Brain pericyte (primary cell): ENCODE results near the gene ABHD16B.
"Not testable (repeated sequence)": the region's sequence is repeated elsewhere in the genome, so short reads cannot be mapped to it uniquely, and the experiment has no call there.

ENCODE experiments used
- DNase-seq: peaks from one replicate; pipeline ENCODE4 v3.0.0-alpha.2; 2012; ENCODE audit warnings: low read depth, low spot score

ABHD16B gene

DNA sequence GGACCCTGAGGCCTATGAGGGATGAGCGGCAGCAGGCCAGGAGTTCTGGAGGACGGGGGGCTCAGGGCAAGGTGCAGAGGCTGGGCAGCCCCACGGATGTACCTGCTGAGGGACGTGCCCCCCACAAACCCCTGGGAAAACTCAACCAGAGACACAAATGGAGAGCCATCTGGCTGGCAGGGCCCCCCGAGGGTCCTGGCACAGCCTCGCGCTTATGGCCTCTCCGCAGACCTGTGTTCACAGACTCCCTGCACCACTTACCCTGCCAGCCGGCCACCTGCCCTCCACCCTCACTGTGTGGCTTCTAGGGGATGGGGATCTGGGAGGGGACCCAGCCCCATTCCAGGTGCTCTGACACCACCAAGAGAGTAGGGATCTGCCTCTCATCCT lies 26.8 kb upstream of the ABHD16B start:
- DNase-seq: no peak

DNA sequence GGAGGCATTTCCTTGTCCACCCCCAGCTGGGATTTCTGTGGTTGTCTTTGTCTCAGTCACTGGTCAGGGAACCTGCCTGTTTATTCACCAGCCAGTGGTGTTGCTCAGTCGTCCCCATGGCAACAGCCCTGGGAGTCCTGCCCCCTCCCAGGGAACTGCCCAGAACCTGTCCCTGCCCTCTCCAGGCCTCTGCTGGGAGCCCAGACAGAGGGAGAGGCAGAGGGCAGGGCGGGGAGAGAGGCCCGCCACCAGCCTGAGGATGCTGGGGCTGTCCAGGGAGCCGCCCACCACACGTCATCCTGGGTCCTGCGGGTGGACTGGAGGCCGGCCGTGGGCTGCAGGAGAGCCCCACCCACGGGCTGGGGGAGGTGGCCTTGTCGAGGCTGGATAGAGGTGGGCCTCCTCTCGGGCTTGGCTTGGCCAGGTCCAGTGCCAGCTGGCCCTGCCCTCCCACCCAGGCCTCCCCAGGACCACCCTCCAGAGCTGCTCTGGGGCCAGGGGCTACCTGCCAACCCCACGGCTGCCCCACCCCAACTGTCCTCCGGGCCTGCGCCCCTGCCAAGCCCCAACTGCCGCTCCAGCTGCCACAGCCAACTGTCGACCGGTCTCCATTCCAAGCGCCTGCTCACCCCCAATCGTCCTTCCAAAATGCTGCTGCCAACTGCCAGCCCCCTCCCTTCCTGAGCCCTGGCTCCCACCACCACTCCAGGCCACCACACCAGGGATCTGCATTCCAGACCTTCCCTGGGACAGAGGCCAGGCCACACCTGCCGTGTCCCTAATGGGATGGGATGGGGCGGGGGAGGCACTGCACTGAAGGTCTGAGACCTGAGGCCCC lies 26.1 kb upstream of the ABHD16B start:
- DNase-seq: peak; percentile 79

DNA sequence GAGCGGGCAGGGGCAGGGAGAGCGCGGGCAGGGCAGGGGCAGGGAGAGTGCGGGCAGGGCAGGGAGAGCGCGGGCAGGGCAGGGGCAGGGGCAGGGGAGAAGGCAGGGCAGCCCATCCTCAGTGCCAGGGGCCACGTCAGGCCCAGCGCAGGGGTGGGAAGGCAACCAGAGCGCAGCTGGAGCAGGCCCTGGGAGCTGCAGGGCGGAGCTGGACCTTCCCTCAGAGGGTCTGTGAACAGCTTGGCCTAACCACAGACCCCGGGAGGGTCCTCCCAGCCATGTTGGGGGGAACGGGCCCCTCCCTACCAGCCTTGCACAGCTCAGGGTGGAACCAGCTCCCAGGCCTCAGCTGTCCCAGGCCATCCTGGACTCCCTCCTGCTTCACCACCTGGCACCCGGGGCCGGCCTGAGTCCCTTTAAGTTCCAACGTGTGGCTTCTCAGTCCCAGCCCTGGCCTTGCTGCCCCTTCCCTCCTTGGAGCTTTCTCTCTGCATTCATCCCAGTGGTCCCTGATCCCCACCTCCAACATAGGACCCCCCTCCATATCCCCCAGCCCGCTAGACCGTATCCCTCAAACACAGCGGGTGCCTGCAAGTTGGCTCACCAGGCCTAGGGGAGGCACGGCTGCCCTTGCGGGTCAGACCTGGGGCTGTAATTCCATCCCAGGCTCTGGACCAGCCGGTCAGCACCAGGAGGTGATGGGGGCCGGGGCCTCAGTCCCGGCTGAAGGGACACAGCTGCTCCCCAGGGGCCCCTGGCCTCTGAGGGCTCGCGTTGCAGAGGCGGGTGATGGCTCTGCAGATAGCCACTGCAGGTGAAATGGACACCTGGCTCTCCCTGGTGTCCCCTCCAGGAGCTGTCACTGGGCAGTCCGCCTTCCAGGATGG lies 24.6 kb upstream of the ABHD16B start:
- DNase-seq: no peak

DNA sequence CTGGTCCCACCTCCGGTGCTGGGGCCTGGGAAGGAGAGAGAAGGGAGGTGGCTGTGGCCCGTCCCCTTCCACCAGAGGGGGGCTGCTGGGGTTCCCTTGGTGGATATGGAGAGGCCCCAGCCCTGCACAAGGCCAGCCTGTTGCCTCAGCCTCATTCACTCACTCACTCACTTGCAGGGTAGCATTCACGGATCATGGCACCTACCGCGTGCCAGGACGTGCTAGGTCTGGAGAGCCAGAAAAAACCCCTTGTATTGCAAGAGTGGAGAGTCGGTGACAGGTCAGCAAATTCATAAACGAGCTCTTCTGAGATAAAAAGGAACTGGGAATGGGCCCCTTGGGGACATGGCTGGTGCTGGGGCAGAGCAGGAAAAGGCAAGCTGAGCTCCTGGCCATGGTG lies 23.8 kb upstream of the ABHD16B start:
- no peak for DNase-seq

DNA sequence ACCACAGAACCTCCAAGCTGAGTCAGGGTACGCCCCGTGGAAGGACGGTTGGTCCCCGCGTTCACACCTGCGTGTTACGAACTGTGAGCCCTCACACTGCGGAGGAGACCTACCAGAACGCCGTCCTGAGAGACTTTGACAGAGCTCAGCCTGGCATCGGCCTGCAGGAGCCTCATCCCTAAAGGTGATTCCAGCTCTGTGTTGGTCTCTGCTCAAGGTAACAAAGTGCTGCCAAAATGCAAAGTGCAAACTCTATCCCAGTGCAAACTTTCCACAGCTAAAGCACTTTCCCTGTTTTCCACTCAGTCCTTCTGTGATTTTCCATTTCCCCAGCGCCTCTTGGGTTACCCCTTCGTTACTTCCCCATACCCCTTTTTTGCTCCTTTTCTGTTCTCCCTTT lies 21.7 kb upstream of the ABHD16B start:
- no peak for DNase-seq

DNA sequence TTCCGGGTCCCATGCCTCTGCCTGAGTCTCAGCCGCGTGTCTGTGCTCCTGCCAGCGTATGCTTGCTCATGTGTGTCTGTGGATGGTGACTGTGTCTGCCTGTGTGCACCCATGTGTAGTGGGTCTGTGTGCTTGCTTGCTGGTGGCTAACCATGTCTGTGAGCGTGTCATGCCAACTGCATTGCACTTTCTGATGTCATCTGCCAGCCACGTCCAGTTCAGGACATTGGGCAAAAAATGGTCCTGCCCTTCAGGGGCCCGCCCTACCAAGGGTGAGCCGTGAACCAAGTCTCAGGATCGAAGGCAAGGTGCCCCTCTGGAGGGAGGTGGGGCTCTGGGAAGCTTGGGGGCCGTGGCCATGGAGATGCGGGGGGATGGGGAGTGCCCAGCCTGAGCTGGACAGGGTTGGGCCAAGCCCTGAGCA lies 20.9 kb upstream of the ABHD16B start:
- DNase-seq: no peak

DNA sequence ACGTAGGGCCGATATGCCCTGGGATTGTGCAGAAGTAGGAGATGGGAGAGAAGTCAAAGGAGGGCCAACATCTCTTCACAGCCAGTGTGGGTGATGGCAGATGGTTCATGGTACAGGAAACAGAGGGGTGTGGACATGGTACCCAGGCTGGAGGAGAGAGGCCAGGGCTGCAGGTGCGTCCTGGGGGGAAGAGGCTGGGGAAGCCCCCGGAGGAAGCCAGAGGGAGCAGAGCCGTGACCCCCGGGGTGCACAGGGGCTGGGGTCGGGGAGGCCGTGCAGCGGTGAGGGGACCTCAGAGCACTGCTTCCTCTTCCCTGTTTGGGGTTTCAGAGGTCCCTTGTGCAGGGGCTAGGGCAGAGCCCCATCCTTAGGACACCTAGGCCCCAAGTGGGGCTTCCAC lies 19.0 kb upstream of the ABHD16B start:
- DNase-seq: no peak

DNA sequence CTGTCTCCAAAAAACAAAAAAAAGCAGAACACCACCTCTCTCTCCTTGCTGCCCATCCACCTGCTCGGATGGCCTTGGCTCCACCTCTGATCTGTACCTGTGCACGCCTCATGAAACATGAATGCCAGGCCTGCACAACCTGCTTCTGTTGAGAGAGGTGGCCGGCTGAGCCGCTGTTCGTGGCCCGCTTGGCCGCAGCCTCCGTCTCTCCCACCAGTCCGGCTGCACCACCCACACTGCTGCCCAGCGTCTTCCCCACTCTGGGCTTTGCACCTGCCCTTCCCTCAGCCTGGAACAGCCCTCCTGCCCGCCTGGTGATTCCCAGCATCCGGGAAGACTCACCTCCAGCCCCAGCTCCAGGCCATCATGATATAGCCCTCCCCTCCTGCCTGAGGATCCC lies 18.1 kb upstream of the ABHD16B start:
- no peak for DNase-seq

DNA sequence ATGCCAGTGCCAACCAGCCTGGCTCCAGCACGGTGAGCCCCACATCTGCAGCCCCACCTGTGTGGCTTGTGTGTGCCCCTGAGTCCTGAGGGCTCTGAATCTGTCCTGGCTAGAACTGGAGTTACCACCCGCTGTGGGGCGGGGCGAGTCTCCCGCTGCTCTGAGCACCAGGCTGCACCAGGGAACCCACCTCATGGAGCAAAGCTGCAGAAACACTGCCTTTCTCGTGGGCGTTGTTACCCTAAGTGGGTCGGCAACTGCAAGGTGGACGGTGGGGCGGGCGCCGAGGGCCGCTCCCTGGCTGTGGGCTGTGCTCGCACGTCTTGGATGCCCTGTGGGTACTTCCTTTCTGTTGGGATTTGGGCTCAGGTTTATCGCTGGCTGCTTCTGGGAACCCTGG lies 17.5 kb upstream of the ABHD16B start:
- DNase-seq: no peak

DNA sequence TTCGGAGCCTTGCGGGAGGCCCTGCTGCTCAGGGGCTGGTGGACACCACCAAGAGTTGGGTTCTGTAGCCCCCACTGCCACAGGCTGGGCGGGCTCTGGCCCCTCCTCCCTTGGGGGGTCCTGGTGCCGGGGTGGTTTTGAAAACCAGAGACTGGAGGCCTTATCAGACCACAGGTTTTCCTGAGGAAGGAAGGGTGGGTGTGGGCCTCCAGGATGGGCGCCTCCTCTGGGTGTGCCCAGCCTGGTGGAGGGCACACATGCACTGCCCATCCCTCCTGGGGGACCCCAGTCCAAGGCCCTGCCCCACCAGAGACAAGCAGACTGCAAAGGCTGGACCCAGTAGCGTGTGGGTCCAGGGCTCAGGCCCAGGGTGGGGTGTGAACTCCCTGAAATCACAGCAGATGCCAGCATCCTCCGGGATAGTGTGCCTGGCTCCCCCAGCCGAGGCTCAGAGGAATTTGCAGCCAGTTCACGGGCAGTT lies 16.7 kb upstream of the ABHD16B start:
- DNase-seq: no peak

DNA sequence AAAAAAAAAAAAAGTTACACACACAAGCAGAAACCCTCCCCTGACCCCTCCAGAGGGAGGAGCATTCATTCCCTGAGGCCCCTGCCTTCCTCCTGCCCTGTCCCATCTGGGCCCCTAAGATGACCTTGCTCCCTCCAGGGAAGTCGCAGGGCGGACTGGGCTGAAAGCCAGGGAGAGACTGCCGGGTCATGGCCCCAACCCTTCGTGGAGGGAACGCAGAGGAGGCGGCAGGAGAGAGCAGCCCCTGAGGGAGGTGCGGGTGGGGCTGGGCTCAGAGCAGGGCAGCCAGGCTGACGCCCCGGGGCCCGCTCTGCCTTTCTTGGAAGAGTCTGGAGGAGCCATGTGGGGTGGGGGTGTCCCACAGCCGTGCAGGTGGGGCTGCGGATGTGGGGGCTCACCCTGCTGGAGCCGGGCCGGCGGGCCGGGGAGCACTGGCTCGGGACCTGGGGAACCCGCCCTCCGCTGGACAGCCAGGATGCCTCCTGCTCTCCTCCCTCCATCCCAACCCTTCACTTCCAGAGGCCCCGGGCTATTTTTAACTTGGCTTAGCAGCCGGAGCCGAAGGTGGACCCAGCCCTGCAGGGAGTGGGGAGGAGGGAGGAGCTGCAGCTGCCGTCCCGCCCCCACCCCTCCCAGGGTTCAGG lies 15.0 kb upstream of the ABHD16B start:
- no peak for DNase-seq

DNA sequence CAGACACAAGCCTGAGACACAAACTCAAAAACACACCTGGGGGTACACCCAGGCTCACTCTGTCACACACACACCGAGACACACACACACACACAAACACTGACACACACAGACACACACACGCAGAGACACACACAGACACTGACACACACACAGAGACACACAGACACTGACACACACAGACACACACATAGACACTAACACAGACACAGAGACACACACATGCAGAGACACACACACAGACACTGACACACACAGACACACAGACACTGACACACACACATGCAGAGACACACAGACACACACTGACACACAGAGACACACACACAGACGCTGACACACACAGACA lies 14.4 kb upstream of the ABHD16B start:
- no peak for DNase-seq

DNA sequence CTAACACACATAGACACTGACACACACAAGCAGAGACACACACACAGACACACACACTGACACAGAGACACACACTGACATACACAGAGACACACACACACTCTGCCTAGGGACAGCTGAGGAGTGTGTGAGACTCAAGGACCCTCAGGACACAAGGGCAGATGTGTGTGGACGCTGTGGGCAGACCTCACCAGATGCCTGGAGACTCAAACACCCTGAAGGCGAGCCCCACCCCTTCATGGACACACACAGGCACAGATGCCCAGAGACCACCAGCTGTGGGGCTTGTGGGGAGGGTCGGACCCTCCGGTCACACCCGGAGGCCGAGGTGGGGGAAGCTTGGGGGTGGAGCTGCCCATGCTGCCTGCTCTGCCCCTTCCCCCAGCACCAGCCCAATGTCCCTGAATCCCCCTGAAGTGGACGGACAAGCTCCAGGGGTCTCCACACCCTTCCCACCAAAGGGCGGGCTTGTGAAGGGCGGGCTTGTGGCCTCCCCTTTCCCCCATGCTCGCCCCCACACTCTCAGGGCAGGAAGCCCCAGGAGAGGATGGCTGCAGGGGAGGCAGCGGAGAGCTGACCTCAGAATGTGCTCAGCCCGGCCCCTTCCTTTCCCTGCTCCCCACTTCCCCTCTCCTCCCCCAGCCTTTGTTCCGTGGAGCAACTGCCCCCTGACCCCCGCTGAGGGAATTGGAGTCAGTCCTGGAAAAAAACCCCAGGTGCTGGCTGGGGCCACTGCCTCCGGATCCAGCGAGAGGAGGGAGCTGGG lies 13.9 kb upstream of the ABHD16B start:
- no peak for DNase-seq

DNA sequence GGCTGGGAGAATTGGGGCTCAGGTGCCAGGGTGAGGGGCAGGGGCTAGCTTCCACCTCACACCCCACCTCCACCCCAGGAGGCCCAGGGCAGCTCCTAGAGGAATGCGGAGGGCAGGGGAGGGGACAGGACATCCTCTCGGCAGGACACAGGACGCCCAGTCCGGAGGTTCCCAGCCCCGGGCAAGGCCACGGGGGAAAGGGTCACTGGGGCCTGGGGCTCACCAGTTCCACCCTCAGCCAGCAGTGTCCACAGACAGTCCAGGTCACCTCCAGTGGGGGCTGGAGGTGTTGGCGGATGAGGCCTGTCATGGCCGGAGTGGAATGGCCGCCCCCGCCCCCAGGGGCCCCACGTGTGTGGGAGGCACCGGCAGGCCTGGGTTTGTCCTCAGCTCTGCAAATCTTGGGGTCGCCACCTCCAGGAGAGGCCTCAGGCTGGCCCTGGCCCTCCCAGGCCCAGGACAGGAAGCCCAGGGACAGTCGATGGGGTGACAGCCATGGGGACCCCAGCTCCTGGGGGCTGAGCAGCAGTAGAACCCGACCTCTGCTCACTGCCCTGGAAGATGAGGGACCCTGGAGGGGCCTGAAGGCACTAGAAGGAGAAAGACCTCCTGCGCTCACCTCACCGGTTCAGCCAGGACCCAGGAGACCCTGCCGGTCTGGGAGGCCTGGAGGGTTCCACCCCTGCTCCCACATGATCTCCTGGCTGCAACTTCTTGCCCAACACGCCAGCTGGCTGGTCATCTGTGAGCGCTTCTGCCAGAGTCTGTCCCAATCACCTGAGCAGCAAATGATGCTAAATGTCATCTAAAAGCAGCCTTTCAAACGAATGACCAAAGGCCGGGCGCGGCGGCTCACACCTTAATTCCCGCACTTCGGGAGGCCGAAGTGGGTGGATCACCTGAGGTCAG lies 13.0 kb upstream of the ABHD16B start:
- DNase-seq: no peak

DNA sequence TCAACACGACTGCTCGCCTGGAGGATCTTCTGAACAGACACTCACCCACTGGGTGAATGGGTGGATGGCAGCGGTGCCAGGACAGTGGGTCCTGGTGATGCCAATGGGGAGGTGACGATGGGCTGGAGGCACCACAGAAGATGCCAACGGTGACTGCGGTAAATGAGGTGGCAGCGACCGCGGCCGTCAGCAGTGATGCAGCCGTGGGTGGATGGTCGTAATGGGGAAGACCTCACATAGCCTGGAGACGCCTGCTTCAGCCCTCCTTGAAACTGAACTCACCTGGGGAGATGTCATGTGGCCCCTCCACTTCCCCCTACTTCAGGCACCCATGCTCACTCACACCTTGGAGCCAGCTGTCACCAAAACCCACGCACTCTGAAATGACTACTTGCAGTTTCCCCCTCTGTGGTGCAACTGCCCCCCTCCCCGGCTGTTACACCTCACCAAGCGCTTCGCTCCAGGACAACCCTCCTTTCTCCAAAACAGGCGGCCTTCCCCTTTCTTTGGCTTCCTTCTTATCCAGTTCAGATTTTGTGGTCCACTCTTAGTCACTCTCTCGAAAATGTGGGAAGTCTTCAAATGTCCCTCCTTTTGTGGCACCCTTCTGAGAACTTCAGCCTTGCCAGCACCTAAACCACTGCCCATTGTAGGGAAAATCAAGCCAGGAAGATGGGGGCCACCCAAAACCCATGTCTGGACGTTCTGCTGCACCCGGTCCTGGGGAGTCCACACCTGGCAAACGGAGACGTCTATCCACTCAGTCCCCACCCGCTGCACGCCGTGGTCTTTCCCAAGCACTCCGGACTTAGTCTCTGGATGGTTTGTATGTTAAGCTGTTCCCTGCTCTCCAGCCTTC lies 10.4 kb upstream of the ABHD16B start:
- no peak for DNase-seq

DNA sequence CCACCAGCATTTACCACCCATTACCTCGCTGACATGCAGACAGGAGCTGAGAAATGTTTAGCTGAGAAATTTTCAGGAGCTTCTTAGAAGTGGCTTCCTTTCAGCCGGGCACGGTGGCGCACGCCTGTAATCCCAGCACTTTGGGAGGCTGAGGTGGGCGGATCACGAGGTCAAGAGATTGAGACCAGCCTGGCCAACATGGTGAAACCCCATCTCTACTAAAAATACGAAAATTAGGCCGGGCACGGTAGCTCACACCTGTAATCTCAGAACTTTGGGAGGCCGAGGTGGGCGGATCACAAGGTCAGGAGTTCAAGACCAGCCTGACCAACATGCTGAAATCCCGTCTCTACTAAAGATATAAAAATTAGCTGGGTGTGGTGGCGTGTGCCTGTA lies 9.8 kb upstream of the ABHD16B start:
- DNase-seq: not testable (repeated sequence)

DNA sequence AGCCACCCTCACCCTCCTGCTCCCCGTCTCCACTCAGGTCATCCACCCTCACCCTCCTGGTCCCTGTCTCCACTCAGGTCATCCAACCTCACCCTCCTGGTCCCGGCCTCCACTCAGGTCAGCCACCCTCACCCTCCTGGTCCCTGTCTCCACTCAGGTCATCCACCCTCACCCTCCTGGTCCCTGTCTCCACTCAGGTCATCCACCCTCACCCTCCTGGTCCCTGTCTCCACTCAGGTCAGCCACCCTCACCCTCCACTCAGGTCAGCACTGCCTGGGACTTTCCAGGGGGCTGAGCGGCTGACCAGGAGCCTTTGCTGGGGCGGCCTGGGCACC lies 7.6 kb upstream of the ABHD16B start:
- not testable (repeated sequence) for DNase-seq

DNA sequence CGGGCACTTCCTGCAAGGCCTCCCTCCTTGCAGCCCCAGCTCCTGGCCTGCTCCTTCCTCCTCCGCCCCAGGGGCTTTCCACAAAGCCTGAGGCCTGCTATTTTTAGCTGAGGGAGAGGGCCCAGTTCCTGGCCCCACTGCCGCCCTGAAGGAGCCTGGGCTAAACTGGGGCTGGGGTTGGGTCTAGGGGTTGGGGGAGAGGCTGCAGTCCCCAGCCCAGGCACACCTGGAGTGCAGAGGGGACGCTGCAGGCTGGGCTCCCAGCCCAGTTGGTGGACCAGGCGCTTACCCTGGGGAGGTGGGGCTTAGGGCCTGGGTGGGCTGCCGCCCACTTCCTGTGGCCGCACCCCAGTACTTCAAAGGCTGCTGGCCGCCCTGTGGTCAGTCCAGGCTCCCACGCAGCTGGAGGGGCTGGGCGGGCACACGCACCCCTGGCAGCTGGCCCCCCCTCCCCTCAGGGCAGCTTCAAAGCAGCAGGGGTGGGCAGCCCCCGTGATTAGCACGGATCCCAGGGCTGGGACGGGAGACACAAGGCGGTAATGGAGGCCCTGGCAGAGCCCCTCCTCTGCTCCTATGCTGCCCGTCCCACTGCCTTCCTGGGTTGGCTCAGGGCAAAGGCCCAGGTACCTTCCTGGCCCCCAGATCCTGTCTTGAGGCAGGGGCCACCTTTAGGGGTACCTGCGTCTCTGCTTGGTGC lies 7.1 kb upstream of the ABHD16B start:
- no peak for DNase-seq

DNA sequence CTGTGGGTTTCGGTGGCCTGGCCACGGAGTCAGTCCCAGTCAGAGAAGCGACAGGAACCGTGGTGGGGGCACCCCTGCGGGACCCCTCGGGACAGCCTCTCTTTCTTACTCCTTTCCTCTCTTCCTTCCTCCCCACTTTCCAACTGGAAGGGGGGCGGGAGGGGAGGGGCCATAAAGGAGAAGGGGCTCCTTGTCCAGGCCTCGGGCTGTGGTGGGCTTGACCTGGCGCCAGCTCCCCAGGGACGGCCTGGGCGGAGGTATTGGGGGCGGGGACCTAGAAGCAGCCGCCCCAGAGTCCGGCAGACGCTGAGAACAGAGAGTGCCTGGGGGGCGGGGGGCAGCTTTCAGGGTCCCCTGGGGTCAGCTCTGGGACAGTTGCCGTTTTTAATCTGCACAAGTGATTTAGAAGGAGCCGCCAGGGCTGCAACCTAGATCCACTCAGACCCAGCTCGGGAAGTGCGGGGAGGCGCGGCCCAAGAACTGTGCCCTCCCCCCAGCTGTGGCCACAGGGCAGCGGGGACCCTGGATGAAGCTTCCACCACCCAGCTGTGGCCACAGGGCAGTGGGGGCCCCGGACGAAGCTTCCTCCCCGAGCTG lies 6.4 kb upstream of the ABHD16B start:
- no peak for DNase-seq
